ENCODE results near the gene RTL5. TPM values are rescaled to one million over a fixed set of nuclear protein-coding genes. Genes with fewer than 3 reads are reported as not detected.

RTL5 gene
- total RNA-seq, 1 experiment from 2014 or later, result 2.5 TPM

GRCh38 chrX:72107841-72108595 lies 23.7 kb downstream of the RTL5 start (continued):
- TF ChIP-seq, protein P1, sequence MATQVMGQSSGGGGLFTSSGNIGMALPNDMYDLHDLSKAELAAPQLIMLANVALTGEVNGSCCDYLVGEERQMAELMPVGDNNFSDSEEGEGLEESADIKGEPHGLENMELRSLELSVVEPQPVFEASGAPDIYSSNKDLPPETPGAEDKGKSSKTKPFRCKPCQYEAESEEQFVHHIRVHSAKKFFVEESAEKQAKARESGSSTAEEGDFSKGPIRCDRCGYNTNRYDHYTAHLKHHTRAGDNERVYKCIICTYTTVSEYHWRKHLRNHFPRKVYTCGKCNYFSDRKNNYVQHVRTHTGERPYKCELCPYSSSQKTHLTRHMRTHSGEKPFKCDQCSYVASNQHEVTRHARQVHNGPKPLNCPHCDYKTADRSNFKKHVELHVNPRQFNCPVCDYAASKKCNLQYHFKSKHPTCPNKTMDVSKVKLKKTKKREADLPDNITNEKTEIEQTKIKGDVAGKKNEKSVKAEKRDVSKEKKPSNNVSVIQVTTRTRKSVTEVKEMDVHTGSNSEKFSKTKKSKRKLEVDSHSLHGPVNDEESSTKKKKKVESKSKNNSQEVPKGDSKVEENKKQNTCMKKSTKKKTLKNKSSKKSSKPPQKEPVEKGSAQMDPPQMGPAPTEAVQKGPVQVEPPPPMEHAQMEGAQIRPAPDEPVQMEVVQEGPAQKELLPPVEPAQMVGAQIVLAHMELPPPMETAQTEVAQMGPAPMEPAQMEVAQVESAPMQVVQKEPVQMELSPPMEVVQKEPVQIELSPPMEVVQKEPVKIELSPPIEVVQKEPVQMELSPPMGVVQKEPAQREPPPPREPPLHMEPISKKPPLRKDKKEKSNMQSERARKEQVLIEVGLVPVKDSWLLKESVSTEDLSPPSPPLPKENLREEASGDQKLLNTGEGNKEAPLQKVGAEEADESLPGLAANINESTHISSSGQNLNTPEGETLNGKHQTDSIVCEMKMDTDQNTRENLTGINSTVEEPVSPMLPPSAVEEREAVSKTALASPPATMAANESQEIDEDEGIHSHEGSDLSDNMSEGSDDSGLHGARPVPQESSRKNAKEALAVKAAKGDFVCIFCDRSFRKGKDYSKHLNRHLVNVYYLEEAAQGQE (IDR thresholded peaks at IDR 0.05; ENCODE audit: low read depth), result no peak
- TF ChIP-seq ATF3 (IDR thresholded peaks at IDR 0.05) (no peak), ZNF274 (IDR thresholded peaks at IDR 0.05; ENCODE audit: low read depth, low read length) (no peak), ELF1 (IDR thresholded peaks at IDR 0.05; ENCODE audit: borderline replicate concordance, low read depth) (no peak), SP1 (IDR thresholded peaks at IDR 0.05; ENCODE audit: low read depth) (no peak), YY1 (IDR thresholded peaks at IDR 0.05; ENCODE audit: extremely low read depth, insufficient replicate concordance, low read depth, low read length) (no peak), TCF7L2 (IDR thresholded peaks at IDR 0.05; ENCODE audit: borderline replicate concordance, extremely low read depth, insufficient read depth, insufficient read length) (no peak), FOSL1 (IDR thresholded peaks at IDR 0.05; ENCODE audit: low read depth) (no peak), CEBPB (IDR thresholded peaks at IDR 0.05; ENCODE audit: low read depth) (no peak), POLR2A (IDR thresholded peaks at IDR 0.05; ENCODE audit: borderline replicate concordance, extremely low read depth, insufficient read depth, insufficient read length) (no peak), EGR1 (IDR thresholded peaks at IDR 0.05; ENCODE audit: low read depth) (no peak)

- Histone ChIP-seq H3K79me2 (ENCODE audit: insufficient read depth, low read length) (no peaks in the 10 kb centered on the region), H2AFZ (ENCODE audit: low read depth, low read length, poor library complexity, severe bottlenecking) (no peak overlapping the region), H4K20me1 (ENCODE audit: insufficient read depth) (no peaks in the 10 kb centered on the region), H3K9ac (ENCODE audit: low read length) (no peak overlapping the region), H3K9me3 (ENCODE audit: control insufficient read depth in 1 of 2, insufficient read depth in 1 of 2, low read depth in 1 of 2, low read length in 2 of 2) (no peaks in the 10 kb centered on the region), H3K27me3 (ENCODE audit: insufficient read depth, low read length) (no peaks in the 10 kb centered on the region), H3K4me1 (ENCODE audit: control insufficient read depth in 1 of 2, insufficient read depth in 2 of 2, low read length in 2 of 2) (no peaks in the 10 kb centered on the region), H3K9me2 (ENCODE audit: insufficient read depth) (no peaks in the 10 kb centered on the region), H3K27ac (ENCODE audit: low read depth, low read length) (no peak overlapping the region), H3K4me2 (ENCODE audit: low read length) (no peak overlapping the region), H3K36me3 (ENCODE audit: control insufficient read depth in 1 of 2, insufficient read depth in 2 of 2, low read length in 2 of 2) (no peaks in the 10 kb centered on the region), H3K4me3 (replicated peaks in 1 of 2; ENCODE audit: low read depth in 1 of 2, low read length in 2 of 2) (no peak overlapping the region)
- BruUV-seq (replicated peaks), result no TSS peak
- DNase-seq (ENCODE audit: low read depth, low spot score) (no peak), ATAC-seq (no peak; the same call in 1 of the 2 replicates)
- RAD21 ChIA-PET (ENCODE audit: low non-redundant PET in 1 of 2, low total read pairs in 2 of 2, uncharacterized antibody in 2 of 2, unreplicated experiment in 2 of 2), result no interaction called here
- POLR2A ChIA-PET, result no interaction called here
- intact Hi-C loops (cut with micrococcal nuclease), result no loop called here
- CTCF ChIA-PET, result no interaction called here
- TF ChIP-seq TCF7L2 (IDR thresholded peaks at IDR 0.05; ENCODE audit: borderline replicate concordance, extremely low read depth, insufficient read depth, insufficient read length), result no peak
- no peak for TF ChIP-seq EZH2phosphoT487 (IDR thresholded peaks at IDR 0.05; ENCODE audit: borderline replicate concordance)
- no peak for TF ChIP-seq FOSL1 (IDR thresholded peaks at IDR 0.05; ENCODE audit: low read depth)
- no peak for TF ChIP-seq EGR1 (IDR thresholded peaks at IDR 0.05; ENCODE audit: low read depth)
- TF ChIP-seq ELF1 (IDR thresholded peaks at IDR 0.05; ENCODE audit: borderline replicate concordance, low read depth), result no peak
- TF ChIP-seq ZBTB33 (IDR thresholded peaks at IDR 0.05; ENCODE audit: extremely low read depth, insufficient replicate concordance, low read length), result no peak
- TF ChIP-seq MAX (IDR thresholded peaks at IDR 0.05), result no peak
- TF ChIP-seq SRF (IDR thresholded peaks at IDR 0.05; ENCODE audit: low read depth), result no peak
- TF ChIP-seq EZH2 (IDR thresholded peaks at IDR 0.05), result no peak
- no peak for TF ChIP-seq CBX3 (IDR thresholded peaks at IDR 0.05; ENCODE audit: low read depth)
- TF ChIP-seq JUND (IDR thresholded peaks at IDR 0.05), result no peak
Observed at GRCh38 chrX:72107320-72107719, 24.4 kb downstream of the RTL5 start.

Data from HCT116 (cell line).